Panc1 (cell line): Measurements from ENCODE around the gene ARHGAP44.

Source experiments
- POLR2AphosphoS5 ChIP-seq: IDR thresholded peaks from 2 replicates; pipeline ENCODE4 v1.6.1; 2012; ENCODE audit warnings: mild to moderate bottlenecking, low read depth, low read length, moderate library complexity
- REST ChIP-seq, 2 experiments: IDR thresholded peaks; 2 replicates each; pipeline ENCODE4 v1.6.1; 2011 to 2012; ENCODE audit warnings: low read depth in 2 of 2, control low read depth in 1 of 2, low read length in 1 of 2, mild to moderate bottlenecking in 1 of 2, moderate library complexity in 1 of 2; ENCODE audit not compliant: insufficient read depth in 1 of 2
- SIN3A ChIP-seq: IDR thresholded peaks from 2 replicates; pipeline ENCODE4 v1.6.1; 2012; ENCODE audit warnings: low read depth, mild to moderate bottlenecking, low read length, moderate library complexity, borderline replicate concordance; ENCODE audit not compliant: insufficient read depth
- TCF7L2 ChIP-seq: IDR thresholded peaks from 2 replicates; pipeline ENCODE4 v1.6.1; 2011; ENCODE audit warnings: mild to moderate bottlenecking, low read depth, low read length, inconsistent platforms
- TF ChIP-seq, protein P1 (sequence below): fragments of 450-650 bp; IDR thresholded peaks from 2 replicates; pipeline ENCODE4 v1.5.1; 2017; ENCODE audit warnings: mild to moderate bottlenecking

DNA sequence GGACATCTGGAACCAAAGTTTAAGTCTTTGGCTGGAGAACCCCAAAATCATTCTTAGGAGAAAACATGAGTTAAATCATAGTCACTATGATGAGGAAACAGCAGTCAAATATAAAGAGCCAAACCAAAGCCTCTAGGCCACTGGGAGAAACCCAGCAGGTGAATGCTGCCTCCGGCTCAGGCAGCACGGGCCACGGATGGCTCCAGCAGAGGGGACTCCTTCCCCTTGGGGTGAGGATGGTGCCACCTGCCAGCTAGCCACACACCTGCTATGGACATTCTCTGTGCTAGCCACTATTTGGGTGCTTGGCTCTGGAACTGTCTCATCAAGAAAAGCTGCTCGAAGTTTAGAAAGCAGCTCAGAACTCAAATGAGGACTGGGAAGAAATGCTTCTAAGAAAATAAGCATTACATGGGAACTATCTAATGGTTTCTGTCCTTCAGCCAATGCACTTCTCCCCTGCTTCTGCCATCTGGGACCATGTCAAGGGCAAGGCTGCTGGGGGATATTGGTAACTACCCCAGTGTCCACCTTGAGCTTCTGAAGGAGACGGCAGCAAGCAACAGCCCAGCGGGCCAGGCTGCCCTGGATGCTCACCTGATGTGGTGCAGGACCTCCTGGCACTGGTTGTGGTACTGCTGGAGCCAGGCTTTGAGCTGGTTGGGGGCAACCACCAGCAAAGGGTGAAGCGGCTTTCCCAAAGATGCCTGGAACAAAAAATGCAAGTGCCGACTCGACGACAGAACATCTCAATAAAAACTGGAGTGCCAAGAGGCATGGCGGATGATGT lies 206.0 kb downstream of the ARHGAP44 start:
- TF ChIP-seq, protein P1, sequence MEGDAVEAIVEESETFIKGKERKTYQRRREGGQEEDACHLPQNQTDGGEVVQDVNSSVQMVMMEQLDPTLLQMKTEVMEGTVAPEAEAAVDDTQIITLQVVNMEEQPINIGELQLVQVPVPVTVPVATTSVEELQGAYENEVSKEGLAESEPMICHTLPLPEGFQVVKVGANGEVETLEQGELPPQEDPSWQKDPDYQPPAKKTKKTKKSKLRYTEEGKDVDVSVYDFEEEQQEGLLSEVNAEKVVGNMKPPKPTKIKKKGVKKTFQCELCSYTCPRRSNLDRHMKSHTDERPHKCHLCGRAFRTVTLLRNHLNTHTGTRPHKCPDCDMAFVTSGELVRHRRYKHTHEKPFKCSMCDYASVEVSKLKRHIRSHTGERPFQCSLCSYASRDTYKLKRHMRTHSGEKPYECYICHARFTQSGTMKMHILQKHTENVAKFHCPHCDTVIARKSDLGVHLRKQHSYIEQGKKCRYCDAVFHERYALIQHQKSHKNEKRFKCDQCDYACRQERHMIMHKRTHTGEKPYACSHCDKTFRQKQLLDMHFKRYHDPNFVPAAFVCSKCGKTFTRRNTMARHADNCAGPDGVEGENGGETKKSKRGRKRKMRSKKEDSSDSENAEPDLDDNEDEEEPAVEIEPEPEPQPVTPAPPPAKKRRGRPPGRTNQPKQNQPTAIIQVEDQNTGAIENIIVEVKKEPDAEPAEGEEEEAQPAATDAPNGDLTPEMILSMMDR, result no peak
- no peak for TF ChIP-seq POLR2AphosphoS5
- TF ChIP-seq SIN3A, result no peak
- TF ChIP-seq REST (IDR thresholded peaks at IDR 0.05; ENCODE audit: insufficient read depth in 1 of 2, low read depth in 2 of 2, low read length in 1 of 2), result no peak
- TF ChIP-seq TCF7L2, result no peak
